HT1080 (cell line): ENCODE results near the gene TIMM13. TPM values are rescaled to one million over a fixed set of nuclear protein-coding genes. Genes with fewer than 3 reads are reported as not detected.
"Not testable (repeated sequence)": the region's sequence is repeated elsewhere in the genome, so short reads cannot be mapped to it uniquely, and the experiment has no call there.

Experiments used
- DNase-seq: peaks from one replicate; pipeline ENCODE4 v3.0.0-alpha.2; 2015; ENCODE audit warnings: low read depth
- total RNA-seq: library from RNA; depleted of rRNA; stranded (reverse); fragments of >200 nt; shearing (Covaris generic); gene quantifications from 2 replicates; pipeline ENCODE4 v1.2.3, GENCODE V29; 2014

TIMM13 gene
- total RNA-seq, 1 experiment from 2014 or later: 124 TPM

DNA sequence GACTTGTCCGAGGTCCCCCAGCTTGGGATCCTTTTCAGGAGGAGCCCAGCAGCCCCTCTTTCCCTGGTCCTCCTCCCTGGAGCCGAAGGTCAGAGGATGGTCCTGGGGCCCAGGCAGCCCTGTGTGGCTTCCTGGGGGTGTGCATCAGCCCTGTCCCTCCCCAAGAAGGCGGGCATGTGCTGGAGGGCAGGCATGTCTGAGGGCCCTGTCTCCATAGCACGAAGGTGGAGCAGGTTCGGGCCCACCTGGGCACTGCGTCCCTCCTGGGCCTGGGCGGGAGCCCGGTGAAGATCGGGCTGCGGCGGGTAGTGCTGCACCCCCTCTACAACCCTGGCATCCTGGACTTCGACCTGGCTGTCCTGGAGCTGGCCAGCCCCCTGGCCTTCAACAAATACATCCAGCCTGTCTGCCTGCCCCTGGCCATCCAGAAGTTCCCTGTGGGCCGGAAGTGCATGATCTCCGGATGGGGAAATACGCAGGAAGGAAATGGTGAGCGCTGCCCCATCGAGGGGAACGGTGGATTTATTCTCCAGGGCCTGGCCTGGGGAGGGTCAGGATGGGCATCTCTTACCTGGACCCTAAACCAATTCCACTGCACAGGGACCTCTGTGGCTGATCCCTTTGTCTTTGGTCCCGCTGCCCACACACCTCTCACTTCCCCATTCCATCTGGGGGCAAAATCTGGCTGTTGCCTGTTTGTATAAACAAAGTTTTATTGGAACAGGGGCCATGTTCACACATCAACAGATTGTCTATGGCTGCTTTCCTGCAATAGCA, 10.9 kb downstream of the TIMM13 start:
- DNase-seq: no peak

DNA sequence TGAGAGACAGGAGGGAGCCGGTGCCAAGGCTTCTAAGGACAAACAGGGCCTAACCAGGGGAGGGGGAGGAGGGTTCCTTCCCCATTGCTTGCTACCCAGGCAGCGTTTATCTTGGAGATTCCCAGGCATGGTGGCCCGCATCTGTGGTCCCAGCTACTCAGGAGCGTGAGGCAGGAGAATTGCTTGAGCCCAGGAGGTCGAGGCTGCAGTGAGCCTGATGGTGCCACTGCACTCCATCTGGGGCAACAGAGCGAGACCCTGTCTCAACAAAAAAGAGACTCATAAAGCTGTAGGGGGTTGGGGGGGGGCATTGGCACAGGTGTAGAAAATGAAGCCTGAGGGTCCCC, 11.4 kb downstream of the TIMM13 start:
- DNase-seq: no peak

- DNase-seq: no peak
These were observed 12.0 kb downstream of the TIMM13 start for GRCh38 chr19:2415281-2415972.

GRCh38 chr19:2413629-2414028, 13.8 kb downstream of the TIMM13 start:
- no peak for DNase-seq

DNA sequence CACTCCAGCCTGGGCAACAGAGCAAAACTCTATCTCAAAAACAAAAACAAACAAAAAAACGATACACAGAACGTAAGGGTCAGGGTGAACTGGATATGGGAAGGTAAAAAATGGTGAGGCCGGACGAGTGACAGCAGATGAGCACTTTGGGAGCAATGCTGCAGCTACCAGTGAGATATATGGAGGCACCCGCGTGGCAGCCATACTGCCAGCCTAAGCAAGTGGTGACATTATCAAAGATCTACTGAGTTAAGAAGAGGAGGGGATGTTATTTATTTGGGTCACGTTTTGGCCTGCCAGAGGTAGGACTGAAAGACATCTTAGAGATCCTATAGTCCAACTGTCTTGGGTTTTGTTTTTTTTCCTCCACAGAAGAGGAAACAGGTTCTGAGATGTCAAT, 14.2 kb downstream of the TIMM13 start:
- no peak for DNase-seq

GRCh38 chr19:2412449-2412848, 14.9 kb downstream of the TIMM13 start:
- DNase-seq: no peak

DNA sequence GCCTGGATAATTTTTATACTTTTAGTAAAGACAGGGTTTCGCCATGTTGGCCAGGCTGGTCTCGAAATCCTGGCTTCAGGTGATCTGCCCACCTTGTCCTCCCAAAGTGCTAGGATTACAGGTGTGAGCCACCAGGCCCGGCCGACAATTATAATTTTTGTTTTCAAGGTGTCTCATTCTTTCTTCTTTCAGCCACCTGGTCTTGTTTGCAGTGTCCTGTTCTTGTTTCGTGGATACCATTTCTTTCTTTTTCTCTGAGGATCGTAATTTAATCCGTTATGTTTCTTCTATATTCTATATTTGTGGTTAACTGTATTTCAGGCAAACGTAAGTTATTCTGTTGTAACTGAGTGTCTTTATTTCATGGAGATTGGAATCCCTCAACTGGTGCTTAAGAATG, 15.7 kb downstream of the TIMM13 start:
- no peak for DNase-seq

GRCh38 chr19:2410023-2410422, 17.4 kb downstream of the TIMM13 start:
- DNase-seq: no peak

GRCh38 chr19:2409352-2409912, 18.0 kb downstream of the TIMM13 start:
- no peak for DNase-seq

GRCh38 chr19:2408247-2408646, 19.1 kb downstream of the TIMM13 start:
- no peak for DNase-seq

- DNase-seq: no peak
These were observed 27.8 kb downstream of the TIMM13 start for GRCh38 chr19:2399582-2399981.

- DNase-seq: no peak
These were observed 28.6 kb downstream of the TIMM13 start for GRCh38 chr19:2398735-2399305.

DNA sequence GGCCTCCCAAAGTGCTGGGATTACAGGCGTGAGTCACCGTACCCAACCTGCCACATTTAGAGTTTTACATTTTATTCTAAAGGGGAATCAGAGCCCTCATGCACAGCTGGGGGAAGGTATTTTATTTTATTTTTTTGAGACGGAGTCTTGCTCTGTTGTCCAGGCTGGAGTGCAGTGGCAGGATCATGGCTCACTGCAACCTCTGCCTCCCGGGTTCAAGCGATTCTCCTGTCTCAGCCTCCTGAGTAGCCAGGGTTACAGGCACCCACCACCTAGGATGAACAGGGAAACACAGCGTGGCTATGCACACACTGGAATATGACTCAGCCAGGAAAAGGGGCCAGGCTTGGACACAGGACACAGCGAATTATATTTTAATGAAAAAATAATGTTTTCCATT, 30.2 kb downstream of the TIMM13 start:
- DNase-seq: not testable (repeated sequence)

DNA sequence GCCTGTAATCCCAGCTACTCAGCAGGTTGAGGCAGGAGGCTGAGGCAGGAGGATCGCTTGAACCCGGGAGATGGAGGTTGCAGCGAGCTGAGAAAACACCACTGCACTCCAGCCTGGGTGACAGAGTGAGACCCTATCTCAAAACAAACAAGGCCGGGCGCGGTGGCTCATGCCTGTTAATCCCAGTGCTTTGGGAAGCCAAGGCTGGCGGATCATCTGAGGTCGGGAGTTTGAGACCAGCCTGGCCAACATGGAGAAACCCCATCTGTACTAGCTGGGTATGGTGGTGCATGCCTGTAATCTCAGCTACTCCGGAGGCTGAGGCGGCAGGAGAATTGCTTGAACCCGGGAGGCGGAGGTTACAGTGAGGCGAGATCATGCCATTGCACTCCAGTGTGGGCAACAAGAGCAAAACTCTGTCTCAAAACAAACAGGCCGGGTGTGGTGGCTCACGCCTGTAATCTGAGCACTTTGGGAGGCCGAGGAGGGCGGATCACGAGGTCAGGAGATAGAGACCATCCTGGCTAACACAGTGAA, 32.0 kb downstream of the TIMM13 start:
- not testable (repeated sequence) for DNase-seq

DNA sequence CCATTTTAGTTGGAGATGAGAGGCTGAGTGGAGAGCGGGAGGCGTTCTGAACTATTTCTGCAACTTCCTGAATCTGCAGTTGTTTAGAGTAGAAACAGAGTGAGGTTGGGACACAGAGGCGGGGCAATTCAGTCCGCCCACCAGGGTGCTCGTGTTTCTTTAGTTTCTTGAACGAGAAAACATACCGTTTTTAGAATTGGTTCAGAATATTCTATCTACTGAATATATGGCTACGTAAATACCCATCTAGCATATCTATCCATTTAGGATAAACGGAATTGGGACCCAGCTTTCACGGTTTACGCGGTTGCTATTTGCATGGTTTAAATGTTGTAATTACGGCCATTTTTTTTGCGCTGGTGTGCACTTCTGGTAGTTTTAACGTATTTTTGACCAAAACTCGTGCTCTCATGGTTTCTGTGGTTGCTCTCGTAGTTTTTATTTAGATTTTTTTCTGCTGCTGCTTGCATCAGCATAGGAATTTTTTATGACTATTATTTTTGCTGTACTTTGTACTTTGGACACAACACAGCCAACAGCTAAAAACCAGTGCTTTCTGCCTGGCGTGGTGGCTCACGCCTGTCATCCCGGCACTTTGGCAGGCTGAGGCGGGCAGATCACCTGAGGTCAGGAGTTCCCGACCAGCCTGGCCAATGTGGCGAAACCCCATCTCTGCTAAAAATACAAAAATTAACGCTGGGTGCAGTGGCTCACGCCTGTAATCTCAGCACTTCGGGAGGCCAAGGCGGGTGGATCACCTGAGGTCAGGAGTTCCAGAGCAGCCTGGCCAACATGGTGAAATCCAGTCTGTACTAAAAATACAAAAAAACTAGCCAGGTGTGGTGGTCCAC, 32.7 kb downstream of the TIMM13 start:
- no peak for DNase-seq

GRCh38 chr19:2394054-2394441, 33.3 kb downstream of the TIMM13 start:
- no peak for DNase-seq

DNA sequence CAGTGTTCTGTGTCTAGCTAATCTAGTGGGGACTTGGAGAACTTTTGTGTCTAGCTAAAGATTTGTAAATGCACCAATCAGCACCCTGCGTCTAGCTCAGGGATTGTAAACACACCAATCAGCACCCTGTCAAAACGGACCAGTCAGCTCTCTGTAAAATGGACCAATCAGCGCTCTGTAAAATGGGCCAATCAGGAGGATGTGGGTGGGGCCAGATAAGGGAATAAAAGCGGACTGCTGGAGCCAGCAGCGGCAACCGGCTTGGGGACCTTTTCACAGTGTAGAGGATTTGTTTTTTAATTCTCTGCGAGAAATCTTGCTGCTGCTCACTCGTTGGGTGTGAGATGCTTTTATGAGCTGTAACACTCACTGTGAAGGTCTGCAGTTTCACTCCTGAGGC, 34.5 kb downstream of the TIMM13 start:
- peak; percentile 16 for DNase-seq

DNA sequence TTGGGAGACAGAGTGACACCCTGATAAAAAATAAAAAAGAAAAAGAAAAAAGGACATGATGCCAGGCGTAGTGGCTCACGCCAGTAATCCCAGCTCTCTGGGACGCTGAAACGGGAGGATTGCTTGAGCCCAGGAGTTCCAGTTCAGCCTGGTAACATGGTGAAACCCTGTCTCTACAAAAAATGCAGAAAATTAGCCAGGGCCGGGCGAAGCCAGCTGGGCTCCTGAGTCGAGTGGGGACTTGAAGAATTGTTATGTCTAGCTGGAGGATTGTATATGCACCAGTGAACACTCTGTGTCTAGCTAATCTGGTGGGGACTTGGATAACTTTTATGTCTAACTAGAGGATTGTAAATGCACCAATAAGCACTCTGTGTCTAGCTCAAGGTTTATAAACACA, 35.0 kb downstream of the TIMM13 start:
- no peak for DNase-seq

DNA sequence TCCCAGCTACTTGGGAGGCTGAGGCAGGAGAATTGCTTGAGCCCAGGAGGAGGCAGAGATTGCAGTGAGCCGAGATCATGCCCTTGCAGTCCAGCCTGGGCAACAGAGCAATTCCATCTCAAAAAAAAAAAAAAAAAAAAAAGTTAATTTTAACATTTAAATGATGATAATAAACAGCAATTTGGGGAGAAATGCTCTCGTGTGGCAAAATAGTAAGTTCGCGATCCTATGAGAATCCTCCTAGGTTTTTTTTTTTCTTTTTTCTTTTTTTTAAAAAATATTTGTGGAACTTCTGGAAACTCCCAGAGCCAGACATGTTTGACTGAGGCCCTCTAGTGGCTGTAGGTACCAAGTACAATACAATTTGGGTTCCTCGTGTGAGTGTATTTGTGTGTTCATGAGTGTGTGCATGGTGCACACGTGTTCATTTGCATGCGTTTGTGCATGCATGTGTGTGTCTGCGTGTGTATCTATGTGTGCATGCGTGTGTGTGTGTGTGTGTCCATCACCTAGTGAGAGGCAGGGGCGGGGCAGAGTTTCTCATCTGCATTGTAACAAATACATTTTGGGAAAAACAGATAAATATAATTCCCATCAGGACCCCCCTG, 36.2 kb downstream of the TIMM13 start:
- DNase-seq: peak; percentile 52

GRCh38 chr19:2389594-2389993, 37.8 kb downstream of the TIMM13 start:
- DNase-seq: no peak
